Endothelial cell of umbilical vein (primary cell): Measurements from ENCODE around the gene MKNK1. TPM values are rescaled to one million over a fixed set of nuclear protein-coding genes. Genes with fewer than 3 reads are reported as not detected.

ENCODE experiments used
- BruUV-seq: library from RNA; stranded (reverse); fragments of 400-500 nt; replicated peaks from 2 replicates; lab custom pipeline; 2021; lab: Mats Ljungman, UMichigan
- CTCF ChIA-PET: fragments of 300-600, 350-600 bp; sonication (Branson Sonifier 250); formaldehyde crosslinking; loops from one replicate; lab custom pipeline; 2021; ENCODE audit warnings: antibody characterized with exemption, inconsistent platforms; lab: Charles Lee
- POLR2A ChIA-PET: fragments of 300-600, 350-600 bp; sonication (Branson Sonifier 250); formaldehyde crosslinking; loops from one replicate; lab custom pipeline; 2021; ENCODE audit warnings: antibody characterized with exemption, inconsistent platforms; lab: Charles Lee
- DNase-seq: peaks from one replicate; pipeline ENCODE4 v3.0.0-alpha.2; 2011; ENCODE audit warnings: low read depth, low spot score
- FAIRE-seq: peaks from 2 replicates; lab custom pipeline; 2011; peaks lifted over from hg19 to GRCh38; lab: Jason Lieb, UNC
- H2AFZ ChIP-seq: 2 replicates; pipeline ENCODE4 v1.6.0; 2012; ENCODE audit warnings: low read depth, low read length, control low read depth, inconsistent platforms
- H3K27ac ChIP-seq: 2 replicates; pipeline ENCODE4 v1.5.1; 2011; ENCODE audit warnings: low read depth, mild to moderate bottlenecking, control low read depth, low read length, moderate library complexity; ENCODE audit not compliant: insufficient read depth
- H3K27me3 ChIP-seq, 2 experiments: 2 replicates each; pipeline versions ENCODE4 v1.6.0 to v1.6.1; 2011; ENCODE audit warnings: low read length in 2 of 2, mixed read lengths in 1 of 2; ENCODE audit not compliant: control insufficient read depth in 2 of 2, insufficient read depth in 2 of 2
- H3K36me3 ChIP-seq, 2 experiments: 2 replicates in 1 of 2; 3 replicates in 1 of 2; pipeline ENCODE4 v1.5.1; 2011; ENCODE audit warnings: low read length in 2 of 2, mild to moderate bottlenecking in 1 of 2, moderate library complexity in 1 of 2; ENCODE audit not compliant: control insufficient read depth in 2 of 2, insufficient read depth in 2 of 2; ENCODE audit errors: extremely low read depth in 1 of 2
- H3K4me1 ChIP-seq: 3 replicates; pipeline ENCODE4 v1.5.1; 2011; ENCODE audit warnings: mild to moderate bottlenecking, low read length; ENCODE audit not compliant: control insufficient read depth, insufficient read depth; ENCODE audit errors: extremely low read depth
- H3K4me2 ChIP-seq: 2 replicates; pipeline ENCODE4 v1.6.1; 2011; ENCODE audit warnings: low read length, control low read depth, mixed read lengths; ENCODE audit not compliant: insufficient read depth
- H3K4me3 ChIP-seq, 3 experiments: fragments of 200-600 bp in 1 of 3; sonication (generic), shearing (Covaris generic) in 1 of 3; replicated peaks in 1 of 3; 2 replicates each; pipeline ENCODE4 v1.5.1; 2011 to 2016; ENCODE audit warnings: control low read depth in 3 of 3, low read length in 3 of 3, mild to moderate bottlenecking in 2 of 3, inconsistent platforms in 1 of 3, low read depth in 1 of 3, moderate library complexity in 1 of 3; ENCODE audit not compliant: insufficient read depth in 1 of 3
- H3K79me2 ChIP-seq: 2 replicates; pipeline ENCODE4 v1.6.0; 2012; ENCODE audit warnings: low read length, inconsistent platforms; ENCODE audit not compliant: control insufficient read depth, insufficient read depth
- H3K9ac ChIP-seq: replicated peaks from 2 replicates; pipeline ENCODE3; 2011; ENCODE audit warnings: low read length, control low read depth; ENCODE audit not compliant: insufficient read depth; ENCODE audit errors: extremely low read depth
- H3K9me1 ChIP-seq: replicated peaks from 3 replicates; pipeline ENCODE4 v1.6.0; 2011; ENCODE audit warnings: mild to moderate bottlenecking, low read length; ENCODE audit not compliant: control insufficient read depth, insufficient read depth; ENCODE audit errors: extremely low read depth
- H3K9me3 ChIP-seq: replicated peaks from 2 replicates; pipeline ENCODE4 v1.5.1; 2012; ENCODE audit warnings: low read length, inconsistent platforms; ENCODE audit not compliant: control insufficient read depth, insufficient read depth
- H4K20me1 ChIP-seq: replicated peaks from 2 replicates; pipeline ENCODE3; 2011; ENCODE audit warnings: mild to moderate bottlenecking, low read length; ENCODE audit not compliant: control insufficient read depth, insufficient read depth; ENCODE audit errors: extremely low read depth
- EZH2 ChIP-seq: IDR thresholded peaks from 2 replicates; pipeline ENCODE4 v1.6.1; 2012; ENCODE audit warnings: borderline replicate concordance, low read depth, mild to moderate bottlenecking, moderate library complexity, low read length, inconsistent platforms; ENCODE audit not compliant: severe bottlenecking
- FOS ChIP-seq: IDR thresholded peaks from 2 replicates; pipeline ENCODE4 v1.6.1; 2011; ENCODE audit warnings: mild to moderate bottlenecking, low read length, moderate library complexity, borderline replicate concordance; ENCODE audit not compliant: insufficient read depth
- GATA2 ChIP-seq: IDR thresholded peaks from 2 replicates; pipeline ENCODE4 v1.7.0; 2011; ENCODE audit warnings: low read depth, mild to moderate bottlenecking, moderate library complexity, mixed read lengths, low read length; ENCODE audit not compliant: insufficient read length, insufficient read depth
- JUN ChIP-seq: IDR thresholded peaks from 2 replicates; pipeline ENCODE4 v1.6.1; 2011; ENCODE audit warnings: borderline replicate concordance, low read depth; ENCODE audit not compliant: insufficient read length, insufficient read depth
- MYC ChIP-seq: IDR thresholded peaks from one replicate; pipeline ENCODE4 v1.6.1; 2011; ENCODE audit warnings: mild to moderate bottlenecking, low read depth, low read length
- POLR2A ChIP-seq: IDR thresholded peaks from 2 replicates; pipeline ENCODE4 v1.6.1; 2012; ENCODE audit warnings: low read depth, mild to moderate bottlenecking, control low read depth, low read length
- POLR2AphosphoS5 ChIP-seq: IDR thresholded peaks from 2 replicates; pipeline ENCODE4 v1.6.1; 2012; ENCODE audit warnings: low read depth, mild to moderate bottlenecking, control low read depth, low read length, moderate library complexity; ENCODE audit not compliant: insufficient read depth
- dilution Hi-C: fragments of 300-500 bp; cut with MboI; formaldehyde crosslinking; loops from one replicate; pipeline ENCODE4 v1.15.0; 2019; ENCODE audit warnings: low sequenced_read_pairs; ENCODE audit not compliant: extremely low pct_ligation_motif_present
- intact Hi-C: fragments of 100-400 bp; cut with micrococcal nuclease; formaldehyde crosslinking; loops from one replicate; pipeline ENCODE4 v1.10.0; 2022
- polyA plus RNA-seq, 4 experiments: library from polyadenylated mRNA; depleted of rRNA in 3 of 4; stranded (reverse) in 3 of 4; unstranded in 1 of 4; fragments of >200 nt; gene quantifications; 2 replicates each; pipeline versions ENCODE4 v1.2.1 to v1.2.3, GENCODE V29; 2011 to 2012; ENCODE audit warnings: missing spikeins in 1 of 4
- total RNA-seq: library from RNA; stranded (reverse); gene quantifications from 2 replicates; pipeline ENCODE4 v1.2.3, GENCODE V29; 2021
- TF ChIP-seq, protein P1 (sequence below): IDR thresholded peaks from 2 replicates; pipeline ENCODE4 v1.6.1; 2011; ENCODE audit not compliant: insufficient read depth, insufficient read length
- TF ChIP-seq, protein P2 (sequence below), 2 donors: IDR thresholded peaks; 1 replicate in 1 of 2; 2 replicates in 1 of 2; pipeline ENCODE4 v1.5.1; 2011; ENCODE audit warnings: low read length in 2 of 2, mild to moderate bottlenecking in 2 of 2, moderate library complexity in 2 of 2, control low read depth in 1 of 2, inconsistent platforms in 1 of 2, low read depth in 1 of 2; ENCODE audit not compliant: insufficient read depth in 1 of 2; ENCODE audit errors: extremely low read depth in 1 of 2

Gene MKNK1
- total and polyA plus RNA-seq, 2 donors (not counting 3 experiments of a cell fraction or from before 2014, with no cell fraction given), result 32.9 to 42.6 TPM

DNA sequence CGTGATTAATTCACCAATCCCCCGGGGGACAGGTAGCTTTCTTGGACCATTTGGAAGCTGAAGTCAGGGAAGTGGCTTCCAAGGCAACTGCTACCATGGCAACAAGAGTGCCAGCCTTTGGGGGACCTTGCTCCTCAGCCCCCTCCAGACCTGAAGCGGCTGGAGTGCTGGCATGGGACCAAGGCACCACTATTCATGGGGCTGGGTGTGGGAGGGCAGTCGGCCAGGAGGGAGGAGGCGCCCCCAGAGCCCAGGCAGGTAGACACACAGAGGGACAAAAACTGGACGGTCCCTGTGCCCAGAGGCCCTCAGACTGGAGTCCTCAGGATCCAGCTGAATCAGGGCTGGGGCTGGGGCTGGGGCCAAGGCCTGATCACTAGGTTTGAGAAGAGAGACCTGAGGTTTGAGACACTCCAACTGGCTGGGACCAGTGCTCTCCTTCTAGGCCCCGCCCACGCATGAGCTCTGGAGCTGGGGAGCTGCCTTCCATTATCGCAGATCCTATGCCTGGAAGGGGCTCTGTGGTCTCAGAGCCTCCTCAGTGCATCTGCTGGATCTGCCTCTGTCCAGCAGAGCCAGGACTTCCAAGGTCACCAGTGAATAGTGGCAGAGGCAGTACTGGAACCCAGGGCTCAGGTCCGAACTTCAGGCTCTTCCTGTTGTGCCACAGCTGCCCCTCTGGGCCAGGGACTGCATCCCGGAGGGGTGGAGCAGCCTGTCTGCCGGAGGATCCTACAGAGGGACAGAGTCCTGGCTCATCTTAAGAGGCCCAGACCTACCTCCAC lies 49.3 kb downstream of the MKNK1 start:
- H3K27ac ChIP-seq, result no peak overlapping the region
- no peak overlapping the region for H3K9ac ChIP-seq
- H3K9me3 ChIP-seq, result no peaks in the 10 kb centered on the region
- H3K4me2 ChIP-seq, result no peak overlapping the region
- H2AFZ ChIP-seq, result no peak overlapping the region
- intact Hi-C loops (no loop called here), dilution Hi-C loops (no loop called here)
- peaks cover 8 to 9% of the 10 kb centered on the region in 2 experiments for H3K27me3 ChIP-seq
- no peaks in the 10 kb centered on the region for H3K36me3 ChIP-seq
- H3K4me1 ChIP-seq, result no peaks in the 10 kb centered on the region
- no peaks in the 10 kb centered on the region for H3K79me2 ChIP-seq
- no peak for DNase-seq
- no TSS peak for BruUV-seq
- FAIRE-seq, result no peak
- no peaks in the 10 kb centered on the region for H4K20me1 ChIP-seq
- POLR2A ChIA-PET, result no interaction called here
- no peak overlapping the region for H3K4me3 ChIP-seq
- TF ChIP-seq POLR2AphosphoS5, result no peak
- TF ChIP-seq FOS, result no peak
- TF ChIP-seq, protein P1, sequence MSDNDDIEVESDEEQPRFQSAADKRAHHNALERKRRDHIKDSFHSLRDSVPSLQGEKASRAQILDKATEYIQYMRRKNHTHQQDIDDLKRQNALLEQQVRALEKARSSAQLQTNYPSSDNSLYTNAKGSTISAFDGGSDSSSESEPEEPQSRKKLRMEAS, result no peak
- TF ChIP-seq EZH2, result no peak
- no peak for TF ChIP-seq GATA2
- TF ChIP-seq JUN, result no peak
- TF ChIP-seq MYC, result no peak
- no peak for TF ChIP-seq POLR2A
- TF ChIP-seq, protein P2, sequence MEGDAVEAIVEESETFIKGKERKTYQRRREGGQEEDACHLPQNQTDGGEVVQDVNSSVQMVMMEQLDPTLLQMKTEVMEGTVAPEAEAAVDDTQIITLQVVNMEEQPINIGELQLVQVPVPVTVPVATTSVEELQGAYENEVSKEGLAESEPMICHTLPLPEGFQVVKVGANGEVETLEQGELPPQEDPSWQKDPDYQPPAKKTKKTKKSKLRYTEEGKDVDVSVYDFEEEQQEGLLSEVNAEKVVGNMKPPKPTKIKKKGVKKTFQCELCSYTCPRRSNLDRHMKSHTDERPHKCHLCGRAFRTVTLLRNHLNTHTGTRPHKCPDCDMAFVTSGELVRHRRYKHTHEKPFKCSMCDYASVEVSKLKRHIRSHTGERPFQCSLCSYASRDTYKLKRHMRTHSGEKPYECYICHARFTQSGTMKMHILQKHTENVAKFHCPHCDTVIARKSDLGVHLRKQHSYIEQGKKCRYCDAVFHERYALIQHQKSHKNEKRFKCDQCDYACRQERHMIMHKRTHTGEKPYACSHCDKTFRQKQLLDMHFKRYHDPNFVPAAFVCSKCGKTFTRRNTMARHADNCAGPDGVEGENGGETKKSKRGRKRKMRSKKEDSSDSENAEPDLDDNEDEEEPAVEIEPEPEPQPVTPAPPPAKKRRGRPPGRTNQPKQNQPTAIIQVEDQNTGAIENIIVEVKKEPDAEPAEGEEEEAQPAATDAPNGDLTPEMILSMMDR (IDR thresholded peaks at IDR 0.05; ENCODE audit: extremely low read depth in 1 of 2, insufficient read depth in 1 of 2, low read depth in 1 of 2, low read length in 2 of 2), result no peak
- CTCF ChIA-PET, result interaction anchor here (1.3 kb wide), 1 partner anchor 108 kb away, joined by 4 read pairs; no protein-coding TSS in a partner anchor
- no peaks in the 10 kb centered on the region for H3K9me1 ChIP-seq
